ENCODE measurements around the gene THRA.
"Not testable (repeated sequence)": the region's sequence is repeated elsewhere in the genome, so short reads cannot be mapped to it uniquely, and the experiment has no call there.

THRA gene

DNA sequence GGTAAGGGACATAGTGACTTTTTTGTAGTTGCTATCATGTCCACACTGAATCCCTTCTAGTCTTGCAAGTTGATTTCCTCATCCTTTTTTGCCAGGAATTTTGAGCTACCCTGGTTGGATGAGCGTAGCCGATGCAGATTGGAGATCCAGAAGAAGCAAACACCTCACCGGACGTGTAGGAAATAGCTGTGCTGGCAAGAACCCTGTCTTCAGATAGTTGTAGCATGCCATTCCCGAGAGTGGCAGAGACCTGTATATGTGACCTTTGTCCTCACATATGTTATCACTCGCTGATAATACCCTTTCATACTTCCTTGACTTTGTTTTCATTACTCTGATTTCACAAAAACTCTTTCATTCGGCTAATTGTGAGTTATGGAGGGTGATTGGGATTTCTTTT lies 71.4 kb downstream of the THRA start:
- TF ChIP-seq, protein P1, sequence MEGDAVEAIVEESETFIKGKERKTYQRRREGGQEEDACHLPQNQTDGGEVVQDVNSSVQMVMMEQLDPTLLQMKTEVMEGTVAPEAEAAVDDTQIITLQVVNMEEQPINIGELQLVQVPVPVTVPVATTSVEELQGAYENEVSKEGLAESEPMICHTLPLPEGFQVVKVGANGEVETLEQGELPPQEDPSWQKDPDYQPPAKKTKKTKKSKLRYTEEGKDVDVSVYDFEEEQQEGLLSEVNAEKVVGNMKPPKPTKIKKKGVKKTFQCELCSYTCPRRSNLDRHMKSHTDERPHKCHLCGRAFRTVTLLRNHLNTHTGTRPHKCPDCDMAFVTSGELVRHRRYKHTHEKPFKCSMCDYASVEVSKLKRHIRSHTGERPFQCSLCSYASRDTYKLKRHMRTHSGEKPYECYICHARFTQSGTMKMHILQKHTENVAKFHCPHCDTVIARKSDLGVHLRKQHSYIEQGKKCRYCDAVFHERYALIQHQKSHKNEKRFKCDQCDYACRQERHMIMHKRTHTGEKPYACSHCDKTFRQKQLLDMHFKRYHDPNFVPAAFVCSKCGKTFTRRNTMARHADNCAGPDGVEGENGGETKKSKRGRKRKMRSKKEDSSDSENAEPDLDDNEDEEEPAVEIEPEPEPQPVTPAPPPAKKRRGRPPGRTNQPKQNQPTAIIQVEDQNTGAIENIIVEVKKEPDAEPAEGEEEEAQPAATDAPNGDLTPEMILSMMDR (IDR thresholded peaks at IDR 0.05; ENCODE audit: low read depth, low read length): no peak
- no peak overlapping the region for H3K4me3 ChIP-seq (replicated peaks in 1 of 2; ENCODE audit: low read depth in 2 of 2, low read length in 2 of 2)
- DNase-seq (ENCODE audit: low read depth in 2 of 2): no peak

DNA sequence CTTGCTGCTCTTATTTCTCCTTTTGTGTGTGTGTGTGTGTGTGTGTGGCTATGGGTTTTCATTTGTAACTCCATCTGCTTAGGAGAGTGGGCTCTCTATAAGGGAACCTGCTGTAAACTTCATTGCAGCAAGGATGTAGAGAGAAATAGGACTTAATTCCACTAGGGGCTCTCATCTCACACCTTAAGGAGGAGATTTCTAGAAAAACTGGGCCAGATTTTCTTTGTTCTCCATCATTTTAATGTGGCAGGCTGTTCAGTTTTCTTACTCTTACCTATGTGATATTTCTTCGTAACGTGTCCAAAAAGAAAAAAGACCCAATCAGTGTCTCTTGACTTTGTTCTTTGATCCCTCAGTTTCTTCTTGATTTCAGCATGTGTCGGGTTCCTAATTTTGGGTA lies 73.1 kb downstream of the THRA start:
- no peak for DNase-seq (ENCODE audit: low read depth in 2 of 2)
- TF ChIP-seq, protein P1 (IDR thresholded peaks at IDR 0.05; ENCODE audit: low read depth, low read length): no peak

DNA sequence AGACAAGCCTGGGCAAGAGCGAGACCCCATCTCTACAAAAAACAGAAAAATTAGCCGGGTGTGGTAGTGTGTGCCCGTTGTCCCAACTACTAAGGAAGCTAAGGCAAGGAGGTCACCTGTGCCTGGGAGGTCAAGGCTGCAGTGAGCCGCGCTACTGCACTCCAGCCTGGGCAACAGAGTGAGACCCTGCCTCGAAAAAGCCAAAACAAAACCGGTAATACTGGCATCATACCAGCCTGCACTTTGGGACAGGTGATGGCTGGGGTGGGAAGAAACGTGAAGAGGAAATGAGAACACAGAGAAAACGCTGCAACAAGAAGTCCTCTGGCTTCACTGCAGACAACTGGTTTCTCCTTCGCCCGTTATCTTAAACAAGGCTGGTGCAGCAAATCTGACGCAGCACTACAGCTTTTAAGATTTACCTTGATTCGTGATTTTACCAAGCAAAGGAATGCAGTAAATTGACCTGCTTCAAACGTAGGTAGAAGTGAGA lies 76.8 kb downstream of the THRA start:
- no peak for DNase-seq (ENCODE audit: low read depth in 2 of 2)
- TF ChIP-seq, protein P1 (IDR thresholded peaks at IDR 0.05; ENCODE audit: low read depth, low read length): no peak

More for the DNA sequence above, 73.1 kb downstream of the THRA start:
- no peak overlapping the region for H3K4me3 ChIP-seq (replicated peaks in 1 of 2; ENCODE audit: low read depth in 2 of 2, low read length in 2 of 2)

DNA sequence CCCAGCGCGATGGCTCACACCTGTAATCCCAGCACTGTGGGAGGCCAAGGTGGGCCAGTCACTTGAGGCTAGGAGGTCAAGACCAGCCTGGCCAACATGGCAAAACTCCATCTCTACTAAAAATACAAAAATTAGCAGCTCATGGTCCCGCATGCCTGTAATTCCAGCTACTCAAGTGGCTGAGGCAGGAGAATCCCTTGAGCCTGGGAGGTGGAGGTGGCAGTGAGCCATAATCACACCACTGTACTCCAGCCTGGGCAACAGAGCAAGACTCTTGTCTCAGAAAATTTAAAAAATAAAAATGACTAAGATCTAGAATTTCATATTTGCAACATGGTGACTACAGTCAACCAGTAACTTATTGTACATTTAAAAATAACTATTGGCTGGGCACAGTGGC lies 80.4 kb downstream of the THRA start:
- DNase-seq (ENCODE audit: low read depth in 2 of 2); H3K4me3 ChIP-seq (replicated peaks in 1 of 2; ENCODE audit: low read depth in 2 of 2, low read length in 2 of 2): not testable (repeated sequence)

More for the DNA sequence above, 76.8 kb downstream of the THRA start:
- peak overlapping the region; percentile 53 to 64 for H3K4me3 ChIP-seq (replicated peaks in 1 of 2; ENCODE audit: low read depth in 2 of 2, low read length in 2 of 2)
